ENCODE results near the gene ARHGAP24.

Gene ARHGAP24

GRCh38 chr4:85591406-85592098 is 116.6 kb downstream of the ARHGAP24 start:
- DNase-seq: no peak

- no peak for DNase-seq
Observed at GRCh38 chr4:85595098-85595775, 120.3 kb downstream of the ARHGAP24 start.

- no peak for DNase-seq
Observed at GRCh38 chr4:85595796-85596559, 121.0 kb downstream of the ARHGAP24 start.

GRCh38 chr4:85598936-85599335 is 124.0 kb downstream of the ARHGAP24 start:
- DNase-seq: no peak

- DNase-seq: no peak
Observed at GRCh38 chr4:85600501-85600900, 125.6 kb downstream of the ARHGAP24 start.

- no peak for DNase-seq
Observed at GRCh38 chr4:85603437-85604336, 128.7 kb downstream of the ARHGAP24 start.

GRCh38 chr4:85606505-85606904 is 131.6 kb downstream of the ARHGAP24 start:
- no peak for DNase-seq

GRCh38 chr4:85607624-85608023 is 132.7 kb downstream of the ARHGAP24 start:
- DNase-seq: no peak

GRCh38 chr4:85610450-85610849 is 135.5 kb downstream of the ARHGAP24 start:
- no peak for DNase-seq

- DNase-seq: no peak
Observed at GRCh38 chr4:85611661-85612060, 136.7 kb downstream of the ARHGAP24 start.

- no peak for DNase-seq
Observed at GRCh38 chr4:85613901-85614300, 139.0 kb downstream of the ARHGAP24 start.

- no peak for DNase-seq
Observed at GRCh38 chr4:85615952-85616351, 141.0 kb downstream of the ARHGAP24 start.

GRCh38 chr4:85617202-85617601 is 142.3 kb downstream of the ARHGAP24 start:
- DNase-seq: no peak

- DNase-seq: no peak
Observed at GRCh38 chr4:85632981-85633380, 158.0 kb downstream of the ARHGAP24 start.

- DNase-seq: no peak
Observed at GRCh38 chr4:85637778-85638177, 162.8 kb downstream of the ARHGAP24 start.

GRCh38 chr4:85639946-85640345 is 165.0 kb downstream of the ARHGAP24 start:
- DNase-seq: no peak

GRCh38 chr4:85642356-85643100 is 167.6 kb downstream of the ARHGAP24 start:
- DNase-seq: no peak

- DNase-seq: no peak
Observed at GRCh38 chr4:85644061-85644460, 169.1 kb downstream of the ARHGAP24 start.

- DNase-seq: no peak
Observed at GRCh38 chr4:85650908-85651307, 176.0 kb downstream of the ARHGAP24 start.

GRCh38 chr4:85656759-85657505 is 182.0 kb downstream of the ARHGAP24 start:
- DNase-seq: no peak

GRCh38 chr4:85658766-85659439 is 184.0 kb downstream of the ARHGAP24 start:
- DNase-seq: no peak
